GM19099 (cell line): ENCODE measurements around the gene FUT1.

Experiments
- POLR2A ChIP-seq: IDR thresholded peaks from 3 replicates; pipeline ENCODE4 v1.6.1; 2011; ENCODE audit warnings: low read depth; ENCODE audit not compliant: insufficient read length; ENCODE audit errors: extremely low read depth

Gene FUT1

GRCh38 chr19:48746738-48747575, 5.5 kb downstream of the FUT1 start, which contains the start of gene IZUMO1:
Gene IZUMO1 (minus strand): TSS chr19:48746909. CDS start chr19:48745859, 1,050 bp downstream.
- TF ChIP-seq POLR2A, result no peak

DNA sequence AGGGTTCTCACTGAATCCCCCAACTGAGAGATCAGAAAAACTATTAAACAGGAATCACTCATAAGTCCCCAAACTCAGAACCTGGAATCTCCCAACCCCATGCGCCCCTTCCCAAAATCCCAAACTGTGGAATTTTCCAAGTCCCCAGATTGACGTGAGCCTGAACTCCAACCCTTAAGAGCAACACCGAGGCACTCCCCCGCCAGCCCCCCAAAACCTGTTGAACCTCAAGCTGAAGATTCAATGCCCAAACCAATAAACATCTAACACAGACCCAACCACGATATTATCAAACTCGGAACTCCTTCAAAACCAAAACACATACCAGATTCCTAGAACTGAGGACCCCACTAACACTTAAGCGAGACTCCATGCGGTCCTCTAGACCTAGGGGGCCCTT, 6.3 kb downstream of the FUT1 start:
- no peak for TF ChIP-seq POLR2A

DNA sequence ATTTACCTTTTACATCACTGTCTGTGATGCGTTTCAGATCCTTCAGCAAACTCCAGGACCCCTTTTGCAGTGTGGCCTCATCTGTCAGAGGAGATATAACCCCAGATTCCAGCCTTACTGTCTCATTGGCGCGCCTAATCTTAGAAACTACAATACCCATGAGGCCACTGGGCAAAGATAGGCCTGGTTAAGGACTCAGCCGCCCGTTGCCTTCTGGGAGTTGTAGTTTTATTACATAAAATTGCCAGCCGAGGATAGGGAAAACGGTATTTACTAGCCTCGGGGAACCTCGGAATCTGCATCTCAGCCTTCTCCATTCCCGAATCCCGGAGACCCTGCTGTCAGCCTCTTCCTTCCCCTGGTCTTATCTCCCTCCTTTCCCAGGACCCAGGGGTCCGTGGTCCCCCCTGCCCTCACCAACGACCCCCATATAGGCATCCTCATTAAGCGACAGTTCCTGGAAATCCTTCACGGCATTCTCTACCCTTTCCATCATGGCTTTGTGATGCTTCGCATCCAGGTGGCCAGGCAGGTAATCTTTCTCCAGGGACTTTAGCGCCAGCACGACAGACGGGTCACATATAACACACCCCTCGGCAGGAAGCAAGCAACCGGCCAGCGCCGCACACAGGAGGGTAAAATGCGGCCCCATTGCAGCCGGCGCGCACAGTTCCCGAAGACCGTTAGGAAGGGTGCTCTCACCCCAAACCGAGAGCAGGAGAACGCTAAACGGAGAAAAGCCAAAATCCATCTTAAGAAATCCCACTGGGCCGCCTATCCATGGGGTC, 7.0 kb downstream of the FUT1 start:
- no peak for TF ChIP-seq POLR2A

GRCh38 chr19:48742096-48742495, 10.3 kb downstream of the FUT1 start:
- no peak for TF ChIP-seq POLR2A

GRCh38 chr19:48741129-48741999, 11.1 kb downstream of the FUT1 start:
- no peak for TF ChIP-seq POLR2A

DNA sequence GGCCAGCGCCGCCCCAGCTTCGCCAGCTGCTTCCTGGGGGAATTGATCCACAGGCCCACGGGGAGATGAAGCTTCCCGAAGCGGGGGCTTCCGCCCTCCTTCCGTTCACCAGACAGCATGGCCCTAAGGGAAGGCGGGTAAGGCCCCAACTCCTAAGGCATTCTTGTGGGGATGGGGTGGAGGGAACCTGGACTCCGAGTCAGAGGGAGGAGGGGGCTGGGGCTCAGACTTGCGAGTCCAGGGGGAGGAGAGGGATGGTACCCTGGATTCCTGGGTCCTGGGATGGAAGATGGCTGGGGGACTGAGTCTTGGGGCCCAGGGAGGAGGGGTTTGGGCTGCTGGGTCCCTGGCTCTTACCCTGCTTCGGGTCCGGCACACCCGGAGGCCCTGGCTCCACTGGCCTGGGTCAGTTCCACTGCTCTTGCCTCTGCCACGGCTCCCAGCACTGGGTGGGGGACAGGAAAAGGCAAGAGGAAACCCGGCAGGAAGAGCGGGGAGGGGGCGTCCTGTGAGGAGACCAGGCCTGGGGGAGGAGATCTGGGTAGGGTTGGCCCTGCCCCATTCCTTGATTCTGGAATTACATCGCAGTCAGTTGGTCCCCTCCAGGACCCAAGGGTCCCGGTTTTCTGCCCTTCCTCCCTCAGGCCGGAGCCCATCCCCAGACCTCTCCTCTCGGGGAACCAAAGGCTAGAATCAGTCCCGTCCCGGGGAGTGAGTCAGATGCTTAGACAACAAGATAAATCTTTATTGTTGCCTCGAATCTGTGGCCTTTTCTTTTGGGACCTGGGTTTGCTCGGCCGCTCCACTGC, 12.1 kb downstream of the FUT1 start, which contains the start of gene RASIP1:
Gene RASIP1 (minus strand): TSS at position 447 of the 809 bp plus-strand sequence. CDS start 328 bp downstream, at position 119.
- no peak for TF ChIP-seq POLR2A

DNA sequence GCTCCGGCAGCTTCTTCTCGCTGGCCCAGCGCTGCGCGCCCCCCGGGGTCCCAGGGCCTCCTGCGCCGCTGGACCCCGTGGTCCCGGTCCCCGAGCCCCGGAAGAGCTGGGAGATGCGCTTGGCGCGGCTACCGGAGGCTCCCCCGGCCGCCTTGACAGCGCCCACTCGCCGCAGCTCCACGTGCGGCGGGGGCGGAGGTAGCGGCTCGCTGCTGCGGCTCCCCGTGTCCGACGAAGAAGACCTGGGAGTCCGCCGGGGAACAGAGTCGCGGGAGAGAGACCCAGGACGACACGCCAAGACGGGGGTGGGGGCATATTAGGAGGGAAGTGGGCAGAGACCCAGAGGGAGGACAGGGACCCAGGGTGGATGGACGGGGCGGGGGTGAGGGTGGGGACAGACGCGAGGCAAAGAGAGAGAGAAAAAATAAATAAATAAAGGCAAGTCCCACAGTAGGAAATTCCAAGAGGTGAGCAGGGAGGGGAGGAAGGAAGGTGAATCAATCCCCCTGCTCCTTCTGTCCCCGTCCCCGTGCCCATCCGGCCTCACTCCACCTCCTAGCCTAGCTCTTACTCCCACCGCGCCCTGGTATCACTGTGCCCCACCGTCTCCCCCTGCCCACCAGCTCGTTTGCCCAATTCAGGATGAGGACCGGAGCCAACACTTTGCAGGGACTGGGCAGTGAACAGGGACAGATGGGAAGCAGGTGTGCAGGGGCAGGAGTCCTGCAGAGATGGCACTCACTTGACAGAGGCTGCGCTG, 12.9 kb downstream of the FUT1 start:
- TF ChIP-seq POLR2A, result no peak

DNA sequence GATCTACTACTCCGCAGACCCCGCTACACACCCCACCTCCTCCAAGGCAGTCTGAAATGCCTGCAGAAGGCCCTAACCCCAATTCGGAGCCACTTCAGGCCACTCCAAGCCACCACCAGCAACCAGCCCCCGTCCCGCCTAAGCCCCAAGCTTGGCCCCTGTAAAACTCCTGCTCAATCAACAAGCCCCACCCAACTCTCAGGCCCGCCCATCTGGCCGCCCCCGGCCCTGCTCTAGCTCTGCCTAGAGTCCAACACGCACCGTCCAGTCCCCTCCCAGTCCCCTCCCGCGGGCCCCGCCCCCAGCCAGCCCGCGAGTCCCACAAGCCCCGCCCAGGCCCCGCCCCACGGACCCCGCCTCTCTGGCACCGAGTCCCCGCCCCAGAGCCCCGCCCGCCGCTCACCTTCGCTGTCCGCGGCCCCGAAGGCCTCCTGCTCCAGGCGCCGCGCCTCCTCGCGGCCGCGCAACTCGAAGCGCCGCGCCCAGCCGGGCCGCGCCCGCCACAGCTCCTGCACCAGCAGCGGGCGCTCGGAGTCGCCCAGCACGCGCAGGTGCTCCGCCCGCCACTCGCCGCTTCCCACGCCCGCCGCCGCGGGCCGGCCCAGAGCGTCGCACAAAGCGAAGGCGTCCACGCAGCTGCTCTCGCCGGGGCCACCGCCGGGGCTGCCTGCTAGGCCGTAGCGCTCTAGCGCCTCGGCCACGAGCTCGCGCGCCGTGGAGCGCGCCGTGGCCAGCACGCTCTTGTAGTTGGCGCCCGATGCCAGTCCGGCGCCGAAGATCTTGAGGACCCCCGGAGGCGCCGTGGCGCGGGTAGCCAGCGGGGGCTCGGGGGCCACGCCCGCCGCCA, 13.7 kb downstream of the FUT1 start:
- peak; percentile 18 for TF ChIP-seq POLR2A

- TF ChIP-seq POLR2A, result no peak
Observed at GRCh38 chr19:48737360-48737998, 15.0 kb downstream of the FUT1 start.

DNA sequence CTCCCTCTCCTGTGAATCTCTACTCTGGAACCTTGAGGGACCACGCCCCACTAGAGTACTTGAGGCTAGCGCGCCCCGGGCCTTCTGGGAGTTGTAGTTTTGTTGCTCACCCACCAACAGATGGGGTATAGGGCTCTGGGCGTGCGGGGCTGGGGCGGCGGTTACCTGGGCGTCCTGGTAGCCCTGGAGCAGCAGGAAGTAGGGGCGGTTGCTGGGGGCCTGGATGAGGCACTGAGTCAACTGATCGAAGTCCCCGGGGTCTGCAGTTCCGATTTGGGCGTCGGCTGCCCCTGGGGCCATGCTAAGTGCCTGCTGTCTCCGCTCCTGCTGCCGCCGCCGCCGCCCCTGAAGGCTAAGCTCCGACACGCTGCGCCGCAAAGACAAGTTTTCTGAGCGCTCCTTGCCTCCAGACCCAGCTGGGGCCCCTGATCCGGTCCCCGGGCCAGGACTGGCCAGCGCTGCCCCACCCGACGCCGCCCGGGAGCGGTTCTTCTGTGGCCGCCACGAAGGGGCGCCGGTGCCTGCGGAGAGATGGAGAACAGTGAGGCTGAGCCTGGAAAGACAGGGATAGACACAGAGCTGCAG, 17.3 kb downstream of the FUT1 start:
- no peak for TF ChIP-seq POLR2A

DNA sequence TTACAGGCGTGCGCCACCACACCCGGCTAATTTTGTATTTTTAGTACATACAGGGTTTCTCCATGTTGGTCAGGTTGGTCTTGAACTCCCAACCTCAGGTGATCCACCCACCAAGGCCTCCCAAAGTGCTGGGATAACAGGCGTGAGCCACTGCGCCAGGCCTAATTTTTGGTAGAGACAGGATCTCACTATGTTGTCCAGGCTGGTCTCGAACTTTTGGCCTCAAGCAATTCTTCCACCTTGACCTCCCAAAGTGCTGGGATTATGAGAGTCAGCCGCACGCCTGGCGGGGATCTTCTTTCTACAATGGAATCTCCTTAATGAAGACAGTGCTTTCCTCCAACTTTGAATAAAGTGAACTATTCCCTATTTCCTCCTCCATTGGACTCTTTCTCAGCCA, 17.8 kb downstream of the FUT1 start:
- TF ChIP-seq POLR2A, result no peak

DNA sequence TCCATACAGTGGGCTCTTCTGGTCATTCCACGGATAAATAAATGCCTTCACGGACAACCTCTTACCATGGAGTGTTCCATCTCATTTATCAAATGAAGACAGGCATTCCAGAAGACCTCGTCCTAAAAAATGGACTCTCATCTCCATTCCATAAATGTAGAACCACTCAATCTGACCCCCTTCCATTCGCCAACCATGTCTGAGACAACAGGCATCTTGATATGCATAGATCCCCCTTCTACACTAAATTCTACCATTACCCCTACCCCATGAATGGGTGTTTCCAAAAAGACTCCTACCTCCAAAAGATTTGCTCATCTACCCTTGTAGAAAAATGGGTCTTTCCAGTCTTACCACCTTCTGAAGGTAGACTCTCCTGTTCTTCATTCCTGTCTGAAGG, 21.0 kb downstream of the FUT1 start:
- TF ChIP-seq POLR2A, result no peak
